GM11168 (cell line): ENCODE data around the gene PPAT.
"Not testable (repeated sequence)": the region's sequence is repeated elsewhere in the genome, so short reads cannot be mapped to it uniquely, and the experiment has no call there.

Source experiments
- in situ Hi-C: fragments of 300-500 bp; cut with MboI; formaldehyde crosslinking; loops from one replicate; pipeline ENCODE4 v1.12.0; 2022; ENCODE audit warnings: low sequenced_read_pairs; ENCODE audit not compliant: unreplicated experiment

The PPAT gene

DNA sequence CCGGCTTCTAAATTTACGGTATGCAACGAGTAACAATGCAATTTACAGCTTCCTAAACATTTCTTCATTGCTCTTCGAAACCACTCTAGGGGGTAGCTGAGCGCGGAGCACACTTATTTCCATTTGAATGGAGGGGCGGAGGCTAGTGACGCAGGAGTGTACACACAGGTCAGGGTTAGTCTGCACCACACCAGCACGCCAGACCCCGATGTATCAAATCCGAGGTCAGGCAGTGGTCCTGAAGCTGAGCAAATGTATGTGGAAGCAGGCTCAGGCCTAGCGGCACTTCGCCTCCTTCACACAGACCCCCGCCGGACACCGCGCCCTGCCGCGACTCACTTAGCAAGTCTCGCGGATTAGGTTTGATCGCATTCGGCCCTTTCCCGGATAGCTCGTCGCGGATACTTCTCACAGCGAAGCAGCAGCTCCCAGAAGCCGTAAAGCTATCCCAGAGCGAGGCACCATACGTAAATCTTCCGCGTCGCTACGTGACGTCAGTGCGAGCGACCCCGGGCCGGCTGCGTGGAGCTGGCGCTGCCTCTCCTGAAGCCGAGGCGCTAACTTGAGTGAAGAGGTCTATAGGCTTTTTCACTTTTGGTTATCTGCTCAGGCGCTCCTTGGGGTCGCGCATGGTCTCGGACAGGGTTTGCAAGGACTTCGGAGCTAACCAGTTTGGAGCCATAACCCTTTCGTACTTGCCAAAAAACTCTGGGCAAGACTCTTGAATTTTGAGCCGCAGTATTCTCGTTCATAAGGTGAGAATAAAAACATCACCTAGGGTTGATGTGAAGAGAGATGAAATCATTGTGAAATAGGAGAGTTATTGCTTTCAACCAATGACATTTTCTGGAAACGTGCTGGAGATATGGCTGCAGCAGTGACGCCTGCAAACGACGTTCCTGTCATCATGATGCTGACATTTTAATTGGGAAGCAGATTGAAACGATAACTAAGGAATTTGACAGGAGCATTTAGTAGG, 48.1 kb downstream of the PPAT start, which contains the start of gene AASDH:
Gene AASDH (minus strand): TSS at position 469 of the 979 bp plus-strand sequence. CDS start 3,192 bp downstream, outside the sequence.
- in situ Hi-C loops, result no loop called here

DNA sequence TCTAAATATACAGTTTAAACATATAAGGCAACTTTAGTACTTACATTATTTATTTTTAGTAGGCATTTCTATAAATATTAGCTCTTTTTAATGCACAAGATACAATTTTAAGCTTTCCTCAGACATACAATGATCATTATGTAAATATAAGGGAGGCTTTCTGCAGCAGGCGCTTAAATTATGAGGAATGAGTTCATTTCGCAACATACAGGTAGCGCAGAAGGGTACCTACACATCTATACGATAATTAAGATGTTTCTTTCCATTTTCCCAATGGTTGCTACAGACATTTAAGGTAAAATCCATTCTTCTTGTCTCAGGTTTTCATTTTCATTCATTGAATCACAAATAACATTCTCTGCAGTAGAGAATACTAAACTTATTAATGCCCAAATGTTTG, 49.3 kb downstream of the PPAT start:
- in situ Hi-C loops, result no loop called here

DNA sequence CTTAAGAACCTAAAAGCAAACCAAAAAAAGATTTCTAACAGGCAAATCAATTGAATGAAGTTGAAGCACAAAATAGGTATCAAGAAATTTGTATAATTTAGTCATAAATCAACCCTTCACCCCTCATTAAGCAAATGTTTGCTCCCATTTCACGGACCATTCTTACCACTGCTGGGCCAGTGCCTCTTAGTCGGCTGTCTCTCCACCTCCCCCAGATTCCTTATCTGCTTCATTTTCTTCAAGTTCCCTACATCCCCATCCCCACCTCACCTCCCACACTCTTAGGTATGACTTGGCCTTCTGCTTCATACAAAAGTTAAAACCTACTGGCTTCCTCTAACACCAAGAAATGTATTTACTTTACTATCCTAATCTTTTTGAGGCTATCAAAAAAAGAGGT, 60.0 kb downstream of the PPAT start:
- in situ Hi-C loops, result no loop called here

DNA sequence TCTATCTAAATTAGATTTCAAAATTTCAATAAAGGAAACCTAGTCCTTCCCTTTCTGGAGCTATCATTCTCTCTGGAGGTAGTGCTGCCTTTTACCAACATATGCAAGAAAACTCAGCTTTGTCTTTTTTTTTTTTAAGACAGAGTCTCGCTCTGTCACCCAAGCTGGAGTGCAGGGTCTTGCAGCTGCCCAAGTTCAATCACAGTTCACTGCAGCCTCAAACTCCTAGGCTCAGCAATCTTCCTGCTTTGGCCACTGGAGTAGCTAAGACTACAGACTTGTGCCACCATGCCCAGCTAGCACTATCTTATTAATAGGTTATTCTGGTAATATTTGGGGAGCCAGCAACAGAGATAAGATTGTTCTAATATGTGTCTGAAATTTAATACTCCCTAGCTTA, 60.5 kb downstream of the PPAT start:
- in situ Hi-C loops, result no loop called here

DNA sequence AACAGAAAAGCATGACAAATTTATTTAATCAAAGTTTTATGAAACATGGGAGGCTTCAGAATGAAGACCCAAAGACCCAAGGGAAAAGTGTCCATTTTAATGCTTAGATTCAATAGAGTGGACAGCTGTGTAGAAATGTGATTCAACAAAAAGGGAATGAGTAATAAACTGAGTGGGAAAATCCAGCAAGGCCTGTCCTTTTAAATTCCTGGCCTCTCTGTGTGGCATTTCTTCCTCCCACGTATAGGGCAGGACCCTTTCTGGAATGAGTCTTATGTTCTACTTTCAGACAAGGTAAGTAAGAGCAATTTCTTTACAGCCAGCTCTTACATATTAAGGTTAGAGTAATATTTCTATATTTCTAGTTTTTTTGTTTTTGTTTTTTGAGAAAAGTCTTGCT, 62.6 kb downstream of the PPAT start:
- in situ Hi-C loops, result no loop called here

DNA sequence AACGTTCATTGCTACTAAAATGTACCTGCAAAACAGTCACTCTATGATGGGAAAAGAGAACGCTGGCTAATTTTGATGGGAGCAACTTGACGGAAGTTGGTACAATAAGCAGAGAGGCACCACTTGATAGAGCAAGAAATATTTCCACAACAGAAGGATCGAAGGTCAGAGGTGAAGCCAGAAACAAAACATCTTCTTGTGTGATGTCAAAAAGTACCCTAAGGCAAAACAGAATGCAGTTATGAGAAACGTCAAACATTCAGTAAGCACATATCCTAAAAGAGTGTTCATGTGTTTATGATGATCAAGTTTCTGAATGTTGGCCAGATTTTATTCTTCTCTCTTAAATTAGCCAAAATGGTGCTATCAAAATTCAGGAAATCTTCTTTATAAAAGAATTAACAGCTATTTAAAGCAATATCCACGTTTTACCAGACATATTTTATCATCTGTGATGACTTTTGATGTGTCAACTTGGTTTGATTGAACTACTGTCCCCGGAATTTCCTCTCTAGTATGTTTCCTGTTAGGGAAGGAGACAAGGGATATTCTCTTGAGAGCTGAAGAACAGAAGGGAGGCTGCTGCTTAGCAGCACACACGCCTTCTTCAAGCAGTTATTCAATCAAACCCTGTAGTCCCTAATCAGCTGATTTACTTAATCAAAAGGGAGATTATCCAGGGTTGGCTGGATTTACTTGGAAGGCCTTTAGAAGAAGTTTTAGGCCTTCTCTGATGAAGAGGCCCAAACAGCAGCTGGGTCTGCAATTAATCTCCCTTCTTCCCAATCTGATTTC, 63.8 kb downstream of the PPAT start:
- in situ Hi-C loops, result no loop called here

DNA sequence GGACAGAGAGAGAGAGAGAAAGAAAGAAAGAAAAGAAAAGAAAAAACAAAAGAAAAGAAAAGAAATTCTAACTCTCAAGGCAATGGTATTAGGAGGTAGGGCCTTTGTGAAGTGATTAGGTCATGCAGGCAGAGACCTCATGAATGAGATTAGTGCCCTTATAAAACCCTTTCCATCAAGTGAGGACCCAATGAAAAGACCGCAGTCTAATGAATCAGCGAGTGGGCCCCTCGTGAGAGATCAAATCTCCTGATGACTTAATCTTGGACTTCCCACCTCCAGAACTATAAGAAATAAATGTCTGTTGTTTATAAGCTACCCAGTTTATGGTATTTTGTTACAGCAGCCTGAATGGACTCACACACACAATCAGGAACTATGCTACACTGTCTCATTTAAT, 65.0 kb downstream of the PPAT start:
- in situ Hi-C loops, result no loop called here

DNA sequence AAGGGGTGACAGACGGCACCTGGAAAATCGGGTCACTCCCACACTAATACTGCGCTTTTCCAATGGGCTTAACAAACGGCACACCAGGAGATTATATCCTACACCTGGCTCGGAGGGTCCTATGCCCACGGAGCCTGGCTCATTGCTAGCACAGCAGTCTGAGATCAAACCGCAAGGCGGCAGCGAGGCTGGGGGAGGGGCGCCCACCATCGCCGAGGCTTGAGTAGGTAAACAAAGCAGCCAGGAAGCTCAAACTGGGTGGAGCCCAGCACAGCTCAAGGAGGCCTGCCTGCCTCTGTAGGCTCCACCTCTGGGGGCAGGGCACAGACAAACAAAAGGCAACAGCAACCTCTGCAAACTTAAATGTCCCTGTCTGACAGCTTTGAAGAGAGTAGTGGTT, 72.4 kb downstream of the PPAT start:
- in situ Hi-C loops, result not testable (repeated sequence)

DNA sequence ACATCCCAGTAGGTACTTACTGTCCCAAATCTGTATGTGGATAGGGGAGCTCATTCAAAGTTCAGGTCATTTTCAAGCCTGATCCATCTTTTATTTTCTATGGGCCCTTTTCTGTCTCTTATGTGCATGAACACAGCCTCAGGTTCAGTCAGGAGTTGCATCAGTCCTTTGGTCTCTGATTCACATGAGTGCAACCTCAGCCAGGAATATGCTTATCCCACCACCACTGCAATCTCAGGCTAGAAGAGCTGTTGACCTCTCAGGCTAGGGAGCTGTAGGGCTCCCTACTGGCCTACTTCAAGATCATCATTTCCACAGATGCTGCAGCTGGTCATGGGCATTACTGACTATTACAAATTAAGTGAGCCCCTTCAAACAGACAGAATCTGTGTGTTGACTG, 75.3 kb downstream of the PPAT start:
- in situ Hi-C loops, result no loop called here

DNA sequence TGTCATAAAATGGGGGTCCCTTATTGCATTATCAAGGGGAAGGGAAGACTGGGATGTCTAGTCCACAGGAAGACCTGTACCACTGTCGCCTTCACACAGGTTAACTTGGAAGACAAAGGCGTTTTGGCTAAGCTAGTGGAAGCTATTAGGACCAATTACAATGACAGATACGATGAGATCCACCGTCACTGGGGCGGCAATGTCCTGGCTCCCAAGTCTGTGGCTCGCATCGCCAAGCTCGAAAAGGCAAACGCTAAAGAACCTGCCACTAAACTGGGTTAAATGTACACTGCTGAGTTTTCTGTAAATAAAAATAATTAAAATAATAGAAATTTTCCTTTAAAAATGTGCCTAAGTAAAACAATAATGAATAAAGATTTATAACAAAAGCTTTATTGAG, 78.8 kb downstream of the PPAT start:
- in situ Hi-C loops, result no loop called here

DNA sequence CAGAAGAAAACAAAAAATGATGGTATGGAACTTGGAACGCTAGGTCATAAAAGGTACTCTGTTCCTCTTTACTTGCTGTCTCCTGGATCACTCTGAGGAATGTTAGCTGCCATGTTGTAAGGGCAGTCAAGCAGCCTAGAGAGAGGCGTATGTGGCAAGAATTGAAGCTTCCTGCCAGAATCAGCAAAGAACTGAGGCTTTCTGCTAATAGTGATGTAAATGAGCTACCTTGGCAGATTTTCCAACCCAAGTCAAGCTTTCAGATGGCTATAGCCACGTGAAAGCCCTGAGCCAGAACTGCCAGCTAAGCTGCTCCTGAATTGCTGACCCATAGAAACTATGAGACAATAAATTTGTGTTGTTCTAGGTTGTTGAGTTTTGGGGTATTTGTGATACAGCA, 86.8 kb downstream of the PPAT start:
- in situ Hi-C loops, result no loop called here

DNA sequence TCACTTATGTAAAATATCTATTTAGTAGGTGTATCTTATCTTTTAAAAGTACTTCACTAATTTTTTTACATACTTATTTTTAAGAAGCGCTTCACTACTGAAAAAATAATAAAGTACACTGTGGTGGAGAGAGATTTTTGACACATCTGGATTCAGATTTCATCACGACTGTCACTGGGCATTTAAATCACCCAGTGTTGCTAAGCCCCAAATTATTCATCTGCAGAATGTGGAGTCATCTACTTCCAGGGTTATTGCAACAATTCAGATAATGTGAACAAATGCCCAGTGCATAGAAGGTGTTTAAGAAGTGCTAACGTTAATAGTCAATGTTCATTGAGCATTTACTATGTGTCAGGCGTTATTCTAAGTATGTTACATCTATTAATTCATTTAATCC, 90.0 kb downstream of the PPAT start:
- in situ Hi-C loops, result no loop called here
